B cell (primary cell): ENCODE measurements around the gene SRRM5. TPM values are rescaled to one million over a fixed set of nuclear protein-coding genes. Genes with fewer than 3 reads are reported as not detected.

Source experiments
- ATAC-seq: fragments of 200-7000 bp; cut with Tn5 transposase; one replicate; pipeline ENCODE4 v1.10.0; 2021; ENCODE audit warnings: low read depth, mild to moderate bottlenecking, moderate number of reproducible peaks, moderate library complexity
- CTCF ChIA-PET: fragments of 350-600 bp; sonication (Branson Sonifier 250); formaldehyde crosslinking; loops from one replicate; lab custom pipeline; 2021; ENCODE audit warnings: antibody characterized with exemption, inconsistent platforms; lab: Charles Lee
- POLR2A ChIA-PET: fragments of 350-600 bp; sonication (Branson Sonifier 250); formaldehyde crosslinking; loops from one replicate; lab custom pipeline; 2021; ENCODE audit warnings: antibody characterized with exemption; lab: Charles Lee
- DNase-seq: peaks from one replicate; pipeline ENCODE4 v3.0.0; 2013
- H2AFZ ChIP-seq: 2 replicates; pipeline ENCODE4 v1.6.1; 2012; ENCODE audit warnings: mild to moderate bottlenecking, low read depth, low read length; ENCODE audit not compliant: insufficient read depth, poor library complexity, severe bottlenecking
- H3K27ac ChIP-seq, 2 donors: 1 replicate in 1 of 2; 2 replicates in 1 of 2; pipeline ENCODE4 v1.5.1; 2012 to 2013; ENCODE audit warnings: low read length in 2 of 2, mild to moderate bottlenecking in 2 of 2, moderate library complexity in 1 of 2
- H3K27me3 ChIP-seq, 4 experiments: fragments of 200-600 bp in 1 of 4; sonication (generic) in 1 of 4; replicated peaks in 1 of 4; 1 replicate in 2 of 4; 2 replicates in 2 of 4; pipeline versions ENCODE4 v1.6.1 to v1.7.0; 2013 to 2016; ENCODE audit warnings: low read length in 3 of 4, mild to moderate bottlenecking in 2 of 4, mixed read lengths in 1 of 4, moderate library complexity in 1 of 4; ENCODE audit not compliant: insufficient read depth in 4 of 4, control insufficient read depth in 3 of 4; ENCODE audit errors: control extremely low read depth in 1 of 4
- H3K36me3 ChIP-seq, 2 experiments: replicated peaks in 1 of 2; 1 replicate in 1 of 2; 2 replicates in 1 of 2; pipeline versions ENCODE4 v1.6.1 to v1.7.1; 2013; ENCODE audit warnings: low read length in 1 of 2; ENCODE audit not compliant: insufficient read depth in 2 of 2, control insufficient read depth in 1 of 2; ENCODE audit errors: control extremely low read depth in 1 of 2, extremely low read depth in 1 of 2
- H3K4me1 ChIP-seq, 2 donors: fragments of 200-600 bp in 1 of 2; sonication (generic) in 1 of 2; 1 replicate in 1 of 2; 2 replicates in 1 of 2; pipeline versions ENCODE4 v1.5.1 to v1.6.1; 2013 to 2017; ENCODE audit warnings: low read length in 2 of 2; ENCODE audit not compliant: control insufficient read depth in 2 of 2, insufficient read depth in 2 of 2
- H3K4me2 ChIP-seq: replicated peaks from 2 replicates; pipeline ENCODE3; 2012; ENCODE audit warnings: mild to moderate bottlenecking, low read depth, low read length; ENCODE audit not compliant: poor library complexity, severe bottlenecking
- H3K4me3 ChIP-seq, 5 experiments: fragments of 200-600 bp in 1 of 5; sonication (generic) in 1 of 5; 1 replicate in 3 of 5; 2 replicates in 2 of 5; pipeline versions ENCODE4 v1.5.1 to v1.7.0; 2011 to 2016; ENCODE audit warnings: low read length in 4 of 5, mild to moderate bottlenecking in 4 of 5, low read depth in 2 of 5, control low read depth in 1 of 5, moderate library complexity in 1 of 5; ENCODE audit not compliant: insufficient read depth in 1 of 5; ENCODE audit errors: control extremely low read depth in 1 of 5, extremely low read depth in 1 of 5
- H3K79me2 ChIP-seq: fragments of 200-600 bp; sonication (generic); one replicate; pipeline ENCODE4 v1.6.0; 2016; ENCODE audit warnings: low read length; ENCODE audit not compliant: control insufficient read depth, insufficient read depth
- H3K9ac ChIP-seq: fragments of 200-600 bp; sonication (generic); 2 replicates; pipeline ENCODE4 v1.6.1; 2017; ENCODE audit warnings: mild to moderate bottlenecking, low read length, moderate library complexity
- H3K9me3 ChIP-seq, 3 donors: one replicate each; pipeline versions ENCODE4 v1.6.1 to v1.7.1; 2013; ENCODE audit warnings: low read length in 2 of 3; ENCODE audit not compliant: control insufficient read depth in 2 of 3, insufficient read depth in 1 of 3; ENCODE audit errors: control extremely low read depth in 1 of 3
- H4K20me1 ChIP-seq: 2 replicates; pipeline ENCODE4 v1.6.0; 2012; ENCODE audit warnings: mild to moderate bottlenecking, low read length; ENCODE audit not compliant: insufficient read depth, control insufficient read depth, poor library complexity, severe bottlenecking
- H3K27ac Mint-ChIP-seq: one replicate; pipeline ENCODE4 v1.8.0; 2021; ENCODE audit warnings: mixed read lengths
- H3K27me3 Mint-ChIP-seq: one replicate; pipeline ENCODE4 v1.8.0; 2021; ENCODE audit warnings: mixed read lengths
- H3K4me1 Mint-ChIP-seq: one replicate; pipeline ENCODE4 v1.8.0; 2021; ENCODE audit warnings: mixed read lengths
- H3K4me3 Mint-ChIP-seq: one replicate; pipeline ENCODE4 v1.8.0; 2021; ENCODE audit warnings: mixed read lengths
- H3K9me3 Mint-ChIP-seq: one replicate; pipeline ENCODE4 v1.8.0; 2022; ENCODE audit warnings: mixed read lengths; ENCODE audit not compliant: insufficient read depth
- CTCF ChIP-seq: fragments of 200-600 bp; IDR thresholded peaks from one replicate; pipeline ENCODE4 v1.8.0; 2022; ENCODE audit warnings: antibody characterized with exemption, mild to moderate bottlenecking
- EZH2 ChIP-seq: IDR thresholded peaks from 2 replicates; pipeline ENCODE4 v1.6.1; 2012; ENCODE audit warnings: borderline replicate concordance, low read depth, mild to moderate bottlenecking, moderate library complexity, low read length; ENCODE audit not compliant: insufficient read depth, poor library complexity, severe bottlenecking
- WGBS: methylation state at CpG from one replicate; pipeline ENCODE4 v1.1.5; 2013; ENCODE audit warnings: missing lambda C conversion rate; ENCODE audit not compliant: insufficient coverage; 5-methylcytosine and 5-hydroxymethylcytosine counted together
- intact Hi-C: fragments of 100-400 bp; cut with micrococcal nuclease; formaldehyde crosslinking; loops from one replicate; pipeline ENCODE4 v1.10.0; 2022
- polyA plus RNA-seq: library from polyadenylated mRNA; depleted of rRNA; stranded (reverse); fragments of >200 nt; gene quantifications from 2 replicates; pipeline ENCODE4 v1.2.3, GENCODE V29; 2012
- total RNA-seq, 2 donors: library from RNA; stranded (reverse); fragments of 120-200 nt in 1 of 2; gene quantifications; 1 replicate in 1 of 2; 2 replicates in 1 of 2; pipeline versions ENCODE4 v1.2.3 to v1.2.4, GENCODE V29; 2013 to 2022

Gene SRRM5
- total and polyA plus RNA-seq, 2 donors (not counting 1 experiment from before 2014, with no cell fraction given), result 0.64 to 1.4 TPM

- TF ChIP-seq CTCF, result no peak
- no peak for TF ChIP-seq EZH2
- H3K4me1 ChIP-seq, result peaks cover 42 to 52% of the 10 kb centered on the region in 2 donors
- peak overlapping the region in 3 of 5 experiments; percentile 7 to 45 (median 11) for H3K4me3 ChIP-seq
- DNase-seq (peak; percentile 67), ATAC-seq (no peak)
- Mint-ChIP-seq H3K4me1 (peaks cover 56% of the 10 kb centered on the region), H3K9me3 (no peaks in the 10 kb centered on the region), H3K27me3 (no peaks in the 10 kb centered on the region), H3K27ac (peak overlapping the region; percentile 99), H3K4me3 (peak overlapping the region; percentile 68)
- ChIA-PET CTCF (interaction anchor here (1.2 to 1.9 kb wide), 3 partner anchors 9 to 32 kb away, joined by 3 to 7 read pairs (median 5); partner anchors contain the start of genes PINLYP and XRCC1), POLR2A (interaction anchor here (0.6 to 1.3 kb wide), 2 partner anchors 15 to 44 kb away, joined by 5 to 7 read pairs; no protein-coding TSS in a partner anchor)
- H3K9me3 ChIP-seq, result peaks cover 0 to 11% (median 0%) of the 10 kb centered on the region in 3 donors
- H4K20me1 ChIP-seq, result no peaks in the 10 kb centered on the region
- H3K27me3 ChIP-seq, result no peaks in the 10 kb centered on the region
- H3K27ac ChIP-seq, result peak overlapping the region; percentile 92
- H3K79me2 ChIP-seq, result peaks cover 25% of the 10 kb centered on the region
- intact Hi-C loops, result loop anchor here (1.0 to 2.0 kb wide), 3 partner anchors 29 to 57 kb away; partner anchors contain the start of genes IRGQ, ZNF428, ZNF575 and ZNF576
- H3K9ac ChIP-seq, result peak overlapping the region; percentile 38
- peak overlapping the region; percentile 69 for H3K4me2 ChIP-seq
- H3K36me3 ChIP-seq, result peaks cover 3 to 12% of the 10 kb centered on the region in 2 experiments
- no CpG with 5 or more reads among the region's 6 CpGs for WGBS
- peak overlapping the region; percentile 47 for H2AFZ ChIP-seq
These were observed 49.6 kb upstream of the SRRM5 start for GRCh38 chr19:43562226-43562697.
